Smooth muscle cell (in vitro differentiated cells): ENCODE results near the gene DISC1. TPM values are rescaled to one million over a fixed set of nuclear protein-coding genes. Genes with fewer than 3 reads are reported as not detected.

ENCODE experiments used
- DNase-seq: peaks from one replicate; lab custom pipeline; 2025; ENCODE audit not compliant: unreplicated experiment; lab: John Stamatoyannopoulos, UW
- H2AFZ ChIP-seq: fragments of 200-600 bp; sonication (generic); 2 replicates; pipeline ENCODE4 v1.6.0; 2016; ENCODE audit warnings: antibody characterized with exemption, low read depth, mild to moderate bottlenecking
- H3F3A ChIP-seq: fragments of 200-600 bp; sonication (generic); 2 replicates; pipeline ENCODE4 v1.6.0; 2017; ENCODE audit warnings: antibody characterized with exemption, low read depth
- H3K27ac ChIP-seq: fragments of 200-600 bp; sonication (generic); 2 replicates; pipeline ENCODE4 v1.5.1; 2016; ENCODE audit warnings: low read depth, mild to moderate bottlenecking
- H3K27me3 ChIP-seq: fragments of 200-600 bp; sonication (generic); 2 replicates; pipeline ENCODE4 v1.6.1; 2016; ENCODE audit warnings: low read depth, mild to moderate bottlenecking
- H3K36me3 ChIP-seq: fragments of 200-600 bp; sonication (generic); 2 replicates; pipeline ENCODE4 v1.5.1; 2016; ENCODE audit warnings: low read depth
- H3K4me1 ChIP-seq: fragments of 200-600 bp; sonication (generic); 2 replicates; pipeline ENCODE4 v1.5.1; 2016; ENCODE audit warnings: low read depth
- H3K4me2 ChIP-seq: fragments of 200-600 bp; sonication (generic); 2 replicates; pipeline ENCODE4 v1.6.0; 2016; ENCODE audit warnings: mild to moderate bottlenecking
- H3K4me3 ChIP-seq: fragments of 200-600 bp; sonication (generic); 2 replicates; pipeline ENCODE4 v1.5.1; 2016; ENCODE audit warnings: mild to moderate bottlenecking
- H3K79me2 ChIP-seq: fragments of 200-600 bp; sonication (generic); 2 replicates; pipeline ENCODE4 v1.6.0; 2016; ENCODE audit warnings: low read depth, mild to moderate bottlenecking
- H3K9ac ChIP-seq: fragments of 200-600 bp; sonication (generic); 2 replicates; pipeline ENCODE4 v1.6.0; 2016; ENCODE audit warnings: low read depth
- H3K9me3 ChIP-seq: fragments of 200-600 bp; sonication (generic); replicated peaks from 2 replicates; pipeline ENCODE4 v1.5.1; 2016; ENCODE audit warnings: low read depth
- H4K20me1 ChIP-seq: fragments of 200-600 bp; sonication (generic); 2 replicates; pipeline ENCODE4 v1.6.0; 2016; ENCODE audit warnings: low read depth
- CTCF ChIP-seq: fragments of 200-600 bp; sonication (generic); IDR thresholded peaks from 2 replicates; pipeline ENCODE4 v1.5.1; 2017; ENCODE audit warnings: borderline replicate concordance, mild to moderate bottlenecking, antibody characterized with exemption; ENCODE audit not compliant: insufficient read depth, poor library complexity, severe bottlenecking
- WGBS: methylation state at CpG from one replicate; pipeline ENCODE4 v1.1.7; 2016; ENCODE audit warnings: low lambda C conversion rate; 5-methylcytosine and 5-hydroxymethylcytosine counted together
- polyA plus RNA-seq: library from polyadenylated mRNA; unstranded; fragments of >200 nt; fragmentation: Nextera tagmentation; extraction: Ambion mirVana; gene quantifications from 2 replicates; pipeline ENCODE4 v1.2.1, GENCODE V29; 2016
- total RNA-seq: library from RNA; depleted of rRNA; stranded (reverse); fragments of >200 nt; gene quantifications from 2 replicates; pipeline ENCODE4 v1.2.3, GENCODE V29; 2014

DISC1 gene
- total and polyA plus RNA-seq, 2 experiments from 2014 or later = 0.89 to 4.3 TPM

GRCh38 chr1:231964241-231964640 lies 337.7 kb downstream of the DISC1 start:
- Histone ChIP-seq H3K4me1 (no peaks in the 10 kb centered on the region), H3K27me3 (no peaks in the 10 kb centered on the region), H3K9me3 (no peaks in the 10 kb centered on the region), H3F3A (no peaks in the 10 kb centered on the region), H3K4me2 (no peak overlapping the region), H2AFZ (no peak overlapping the region), H3K36me3 (peaks cover 3% of the 10 kb centered on the region), H3K79me2 (no peaks in the 10 kb centered on the region), H3K9ac (no peak overlapping the region), H3K27ac (no peak overlapping the region), H3K4me3 (no peak overlapping the region), H4K20me1 (no peaks in the 10 kb centered on the region)
- TF ChIP-seq CTCF = no peak
- DNase-seq = no peak
- WGBS = 86% methylated on average over 2 of the region's 2 CpGs

GRCh38 chr1:231964961-231965360 lies 338.4 kb downstream of the DISC1 start:
- no peak overlapping the region for H2AFZ ChIP-seq
- DNase-seq = no peak
- no peak overlapping the region for H3K4me2 ChIP-seq
- no peaks in the 10 kb centered on the region for H3K27me3 ChIP-seq
- H3K27ac ChIP-seq = no peak overlapping the region
- H3K4me3 ChIP-seq = no peak overlapping the region
- no peaks in the 10 kb centered on the region for H3K79me2 ChIP-seq
- H3K36me3 ChIP-seq = peaks cover 3% of the 10 kb centered on the region
- H3K4me1 ChIP-seq = no peaks in the 10 kb centered on the region
- no peaks in the 10 kb centered on the region for H4K20me1 ChIP-seq
- no peak overlapping the region for H3K9ac ChIP-seq
- H3K9me3 ChIP-seq = no peaks in the 10 kb centered on the region
- no peaks in the 10 kb centered on the region for H3F3A ChIP-seq
- no peak for TF ChIP-seq CTCF

- no peak overlapping the region for H3K4me3 ChIP-seq
- H3K4me2 ChIP-seq = no peak overlapping the region
- H4K20me1 ChIP-seq = no peaks in the 10 kb centered on the region
- H3K79me2 ChIP-seq = no peaks in the 10 kb centered on the region
- WGBS = 77% methylated on average over 2 of the region's 2 CpGs
- H3K36me3 ChIP-seq = peaks cover 3% of the 10 kb centered on the region
- H3K4me1 ChIP-seq = no peaks in the 10 kb centered on the region
- no peak for DNase-seq
- no peak for TF ChIP-seq CTCF
- H3K9ac ChIP-seq = no peak overlapping the region
- peaks cover under 1% of the 10 kb centered on the region for H3F3A ChIP-seq
- no peak overlapping the region for H2AFZ ChIP-seq
- no peaks in the 10 kb centered on the region for H3K9me3 ChIP-seq
- H3K27ac ChIP-seq = no peak overlapping the region
- H3K27me3 ChIP-seq = no peaks in the 10 kb centered on the region
Measured at GRCh38 chr1:231965615-231966014, 339.0 kb downstream of the DISC1 start.

- Histone ChIP-seq H3K9ac (no peak overlapping the region), H3F3A (peaks cover 7% of the 10 kb centered on the region), H2AFZ (no peak overlapping the region), H4K20me1 (no peaks in the 10 kb centered on the region), H3K79me2 (no peaks in the 10 kb centered on the region), H3K27me3 (no peaks in the 10 kb centered on the region), H3K4me2 (no peak overlapping the region), H3K36me3 (peaks cover 3% of the 10 kb centered on the region), H3K4me3 (no peak overlapping the region), H3K4me1 (no peaks in the 10 kb centered on the region), H3K27ac (no peak overlapping the region), H3K9me3 (no peaks in the 10 kb centered on the region)
- WGBS = 90% methylated on average over 2 of the region's 2 CpGs
- DNase-seq = no peak
- no peak for TF ChIP-seq CTCF
Measured at GRCh38 chr1:231966983-231967382, 340.4 kb downstream of the DISC1 start.
